HepG2 (cell line): ENCODE measurements around the gene CACNA2D3.

Experiments used
- CHD4 ChIP-seq: fragments of 200-600 bp; sonication (generic); IDR thresholded peaks from 2 replicates; pipeline ENCODE4 v1.7.0; 2017; ENCODE audit warnings: mild to moderate bottlenecking, low read length, borderline replicate concordance
- KAT2B ChIP-seq: fragments of 150-350 bp; IDR thresholded peaks from 2 replicates; pipeline ENCODE4 v1.6.1; 2014; ENCODE audit warnings: low read depth, low read length, borderline replicate concordance
- POLR2A ChIP-seq, 2 experiments: IDR thresholded peaks; 2 replicates each; pipeline ENCODE4 v1.6.1; 2011; ENCODE audit warnings: low read depth in 2 of 2, low read length in 2 of 2, mild to moderate bottlenecking in 1 of 2, moderate library complexity in 1 of 2; ENCODE audit not compliant: insufficient read depth in 1 of 2
- POLR2AphosphoS5 ChIP-seq: IDR thresholded peaks from 2 replicates; pipeline ENCODE4 v1.6.1; 2012; ENCODE audit warnings: low read depth, low read length
- TCF7L2 ChIP-seq: IDR thresholded peaks from 2 replicates; pipeline ENCODE4 v1.6.1; 2011; ENCODE audit warnings: mild to moderate bottlenecking, low read depth, low read length, moderate library complexity
- TF ChIP-seq, protein P1 (sequence below): conservative IDR thresholded peaks from 2 replicates; pipeline ENCODE4 v1.6.1; 2018; ENCODE audit warnings: missing genetic modification reagents
- TF ChIP-seq, protein P2 (sequence below): sonication (generic); formaldehyde crosslinking; IDR thresholded peaks from 2 replicates; pipeline ENCODE4 v1.5.0; 2020; ENCODE audit warnings: mild to moderate bottlenecking, missing genetic modification reagents, moderate library complexity
- TF ChIP-seq, protein P3 (sequence below): fragments of 450-650 bp; IDR thresholded peaks from 2 replicates; pipeline ENCODE4 v1.6.1; 2017

DNA sequence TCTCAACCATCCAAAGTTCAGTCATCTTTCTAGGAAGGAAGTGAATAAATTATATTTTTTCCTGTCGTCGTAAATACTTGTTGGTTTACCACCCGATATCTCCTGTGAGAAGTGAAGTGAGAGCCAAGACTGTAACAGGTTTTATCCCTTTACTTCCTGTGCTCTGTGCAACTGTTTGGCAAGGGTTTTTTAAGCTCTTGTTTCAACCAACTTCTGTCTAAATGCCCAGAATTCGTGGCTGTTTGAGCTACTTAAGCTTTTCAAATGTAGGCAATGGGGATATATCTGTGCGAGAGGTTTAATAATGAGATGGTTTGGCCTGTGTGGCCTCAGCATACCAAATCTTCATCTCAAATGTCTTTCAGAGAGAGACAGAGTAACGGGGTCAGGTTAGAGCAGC is 670.8 kb downstream of the CACNA2D3 start:
- TF ChIP-seq, protein P1, sequence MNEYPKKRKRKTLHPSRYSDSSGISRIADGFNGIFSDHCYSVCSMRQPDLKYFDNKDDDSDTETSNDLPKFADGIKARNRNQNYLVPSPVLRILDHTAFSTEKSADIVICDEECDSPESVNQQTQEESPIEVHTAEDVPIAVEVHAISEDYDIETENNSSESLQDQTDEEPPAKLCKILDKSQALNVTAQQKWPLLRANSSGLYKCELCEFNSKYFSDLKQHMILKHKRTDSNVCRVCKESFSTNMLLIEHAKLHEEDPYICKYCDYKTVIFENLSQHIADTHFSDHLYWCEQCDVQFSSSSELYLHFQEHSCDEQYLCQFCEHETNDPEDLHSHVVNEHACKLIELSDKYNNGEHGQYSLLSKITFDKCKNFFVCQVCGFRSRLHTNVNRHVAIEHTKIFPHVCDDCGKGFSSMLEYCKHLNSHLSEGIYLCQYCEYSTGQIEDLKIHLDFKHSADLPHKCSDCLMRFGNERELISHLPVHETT (CRISPR knock-in tag) = no peak
- TF ChIP-seq CHD4 = no peak
- TF ChIP-seq, protein P2, sequence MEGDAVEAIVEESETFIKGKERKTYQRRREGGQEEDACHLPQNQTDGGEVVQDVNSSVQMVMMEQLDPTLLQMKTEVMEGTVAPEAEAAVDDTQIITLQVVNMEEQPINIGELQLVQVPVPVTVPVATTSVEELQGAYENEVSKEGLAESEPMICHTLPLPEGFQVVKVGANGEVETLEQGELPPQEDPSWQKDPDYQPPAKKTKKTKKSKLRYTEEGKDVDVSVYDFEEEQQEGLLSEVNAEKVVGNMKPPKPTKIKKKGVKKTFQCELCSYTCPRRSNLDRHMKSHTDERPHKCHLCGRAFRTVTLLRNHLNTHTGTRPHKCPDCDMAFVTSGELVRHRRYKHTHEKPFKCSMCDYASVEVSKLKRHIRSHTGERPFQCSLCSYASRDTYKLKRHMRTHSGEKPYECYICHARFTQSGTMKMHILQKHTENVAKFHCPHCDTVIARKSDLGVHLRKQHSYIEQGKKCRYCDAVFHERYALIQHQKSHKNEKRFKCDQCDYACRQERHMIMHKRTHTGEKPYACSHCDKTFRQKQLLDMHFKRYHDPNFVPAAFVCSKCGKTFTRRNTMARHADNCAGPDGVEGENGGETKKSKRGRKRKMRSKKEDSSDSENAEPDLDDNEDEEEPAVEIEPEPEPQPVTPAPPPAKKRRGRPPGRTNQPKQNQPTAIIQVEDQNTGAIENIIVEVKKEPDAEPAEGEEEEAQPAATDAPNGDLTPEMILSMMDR (CRISPR knock-in tag) = no peak
- no peak for TF ChIP-seq KAT2B
- no peak for TF ChIP-seq TCF7L2
- TF ChIP-seq POLR2AphosphoS5 = no peak
- no peak for TF ChIP-seq POLR2A (IDR thresholded peaks at IDR 0.05; ENCODE audit: insufficient read depth in 1 of 2, low read depth in 2 of 2, low read length in 2 of 2)
- TF ChIP-seq, protein P3, sequence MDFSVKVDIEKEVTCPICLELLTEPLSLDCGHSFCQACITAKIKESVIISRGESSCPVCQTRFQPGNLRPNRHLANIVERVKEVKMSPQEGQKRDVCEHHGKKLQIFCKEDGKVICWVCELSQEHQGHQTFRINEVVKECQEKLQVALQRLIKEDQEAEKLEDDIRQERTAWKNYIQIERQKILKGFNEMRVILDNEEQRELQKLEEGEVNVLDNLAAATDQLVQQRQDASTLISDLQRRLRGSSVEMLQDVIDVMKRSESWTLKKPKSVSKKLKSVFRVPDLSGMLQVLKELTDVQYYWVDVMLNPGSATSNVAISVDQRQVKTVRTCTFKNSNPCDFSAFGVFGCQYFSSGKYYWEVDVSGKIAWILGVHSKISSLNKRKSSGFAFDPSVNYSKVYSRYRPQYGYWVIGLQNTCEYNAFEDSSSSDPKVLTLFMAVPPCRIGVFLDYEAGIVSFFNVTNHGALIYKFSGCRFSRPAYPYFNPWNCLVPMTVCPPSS = no peak
